ENCODE measurements around the gene SLC25A3. TPM values are rescaled to one million over a fixed set of nuclear protein-coding genes. Genes with fewer than 3 reads are reported as not detected.
A peak's percentile ranks its signal among the peaks of the same experiment; 100 is the strongest.

SLC25A3 gene
- total and polyA plus RNA-seq, 2 donors: 373 to 374 TPM

DNA sequence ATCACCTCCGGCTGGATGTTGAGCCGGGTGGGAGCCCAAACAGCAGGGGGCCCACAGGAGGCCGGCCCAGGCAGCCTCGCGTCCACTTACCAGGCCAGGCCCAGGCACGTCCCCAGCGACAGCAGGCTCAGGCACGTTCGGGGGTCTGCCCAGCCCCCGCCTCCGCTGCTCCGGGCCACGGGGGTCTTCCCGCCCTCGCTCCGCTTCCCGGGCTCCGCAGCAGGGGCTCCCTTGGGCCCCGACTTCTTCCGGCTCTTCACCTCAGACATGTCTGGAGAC is 50.9 kb downstream of the SLC25A3 start:
- Histone ChIP-seq H3K4me1 (ENCODE audit: control insufficient read depth in 2 of 2, insufficient read depth in 2 of 2, low read length in 2 of 2) (peaks cover 2 to 7% of the 10 kb centered on the region in 2 donors), H3K27me3 (ENCODE audit: control insufficient read depth in 2 of 2, insufficient read depth in 1 of 2, low read length in 1 of 2) (no peaks in the 10 kb centered on the region), H3K9me3 (ENCODE audit: control insufficient read depth in 2 of 2, insufficient read depth in 1 of 2, low read length in 1 of 2) (peaks cover 0 to 2% of the 10 kb centered on the region in 2 donors), H3K27ac (ENCODE audit: low read depth in 1 of 2, low read length in 1 of 2) (peak overlapping the region; percentile 82 to 91), H3K4me3 (ENCODE audit: low read length in 2 of 2) (peak overlapping the region; percentile 55 to 96), H3K36me3 (ENCODE audit: control insufficient read depth in 2 of 2, insufficient read depth in 2 of 2, low read length in 1 of 2) (peaks cover 0 to under 1% of the 10 kb centered on the region in 2 donors)
- no peak for DNase-seq (ENCODE audit: low read depth in 6 of 9, low spot score in 9 of 9)
- under 1% methylated on average over 20 of the region's 20 CpGs for WGBS

DNA sequence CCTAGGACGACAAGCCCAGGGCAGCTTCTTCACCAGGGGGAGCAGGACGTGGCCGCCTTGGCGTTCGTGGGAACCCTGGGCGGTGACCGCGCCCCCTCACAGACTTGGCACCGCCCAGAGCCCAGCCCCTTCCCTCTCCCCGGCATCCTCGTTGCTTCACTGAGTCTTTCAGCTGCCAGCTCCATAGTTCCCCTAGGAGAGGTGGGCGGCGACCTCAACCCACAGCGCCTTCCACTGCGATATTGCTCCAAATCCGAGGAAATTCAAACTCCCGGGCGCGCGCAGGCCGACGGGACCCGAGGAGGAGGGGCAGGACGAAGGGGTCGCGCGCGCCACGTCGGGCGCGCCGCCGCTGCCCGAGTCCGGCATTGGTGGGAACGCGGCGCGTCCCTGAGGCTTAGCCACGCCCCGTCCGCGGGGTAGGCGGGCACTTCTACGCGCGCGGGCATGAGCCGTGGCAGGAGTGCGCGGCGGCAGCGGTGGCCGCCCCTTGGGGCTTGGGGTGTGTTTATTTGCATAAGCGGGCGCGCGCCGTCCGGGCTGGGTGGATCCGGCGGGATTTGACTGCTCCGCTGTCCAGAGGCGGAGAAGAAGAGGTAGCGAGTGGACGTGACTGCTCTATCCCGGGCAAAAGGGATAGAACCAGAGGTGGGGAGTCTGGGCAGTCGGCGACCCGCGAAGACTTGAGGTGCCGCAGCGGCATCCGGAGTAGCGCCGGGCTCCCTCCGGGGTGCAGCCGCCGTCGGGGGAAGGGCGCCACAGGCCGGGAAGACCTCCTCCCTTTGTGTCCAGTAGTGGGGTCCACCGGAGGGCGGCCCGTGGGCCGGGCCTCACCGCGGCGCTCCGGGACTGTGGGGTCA is 51.5 kb downstream of the SLC25A3 start, which contains the start of the genes APAF1 and IKBIP:
Gene APAF1 (plus strand): TSS at position 579 of the 860 bp plus-strand sequence. CDS start 3,070 bp downstream, outside the sequence.
Gene IKBIP (minus strand): TSS at position 77 of the 860 bp plus-strand sequence. CDS start 87 bp downstream, outside the sequence.
- Histone ChIP-seq H3K27me3 (ENCODE audit: control insufficient read depth in 2 of 2, insufficient read depth in 1 of 2, low read length in 1 of 2) (no peaks in the 10 kb centered on the region), H3K4me3 (ENCODE audit: low read length in 2 of 2) (peak within 1 kb of the TSS; percentile 55 to 96), H3K27ac (ENCODE audit: low read depth in 1 of 2, low read length in 1 of 2) (peak within 1 kb of the TSS; percentile 82 to 91), H3K9me3 (ENCODE audit: control insufficient read depth in 2 of 2, insufficient read depth in 1 of 2, low read length in 1 of 2) (peaks cover 0 to 2% of the 10 kb centered on the region in 2 donors), H3K36me3 (ENCODE audit: control insufficient read depth in 2 of 2, insufficient read depth in 2 of 2, low read length in 1 of 2) (peaks cover 0 to 6% of the 10 kb centered on the region in 2 donors), H3K4me1 (ENCODE audit: control insufficient read depth in 2 of 2, insufficient read depth in 2 of 2, low read length in 2 of 2) (peaks cover 2 to 7% of the 10 kb centered on the region in 2 donors)
- under 1% methylated on average over 91 of the region's 91 CpGs for WGBS
- DNase-seq (ENCODE audit: low read depth in 6 of 9, low spot score in 9 of 9): peak; percentile 78 to 97 (median 94)

DNA sequence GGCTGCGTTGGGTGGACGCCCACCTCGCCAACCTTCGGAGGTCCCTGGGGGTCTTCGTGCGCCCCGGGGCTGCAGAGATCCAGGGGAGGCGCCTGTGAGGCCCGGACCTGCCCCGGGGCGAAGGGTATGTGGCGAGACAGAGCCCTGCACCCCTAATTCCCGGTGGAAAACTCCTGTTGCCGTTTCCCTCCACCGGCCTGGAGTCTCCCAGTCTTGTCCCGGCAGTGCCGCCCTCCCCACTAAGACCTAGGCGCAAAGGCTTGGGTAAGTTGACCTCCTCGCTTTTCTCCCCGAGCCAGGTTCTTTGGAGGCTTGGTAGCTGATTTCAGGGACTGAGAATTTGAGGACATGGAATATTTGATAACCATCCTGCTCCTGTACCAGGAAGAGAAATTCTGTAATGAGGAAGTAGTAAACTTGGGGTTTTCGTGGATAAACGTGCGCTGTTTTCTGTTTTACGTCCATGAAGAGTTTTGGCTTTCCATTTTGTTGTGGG is 52.1 kb downstream of the SLC25A3 start:
- Histone ChIP-seq H3K9me3 (ENCODE audit: control insufficient read depth in 2 of 2, insufficient read depth in 1 of 2, low read length in 1 of 2) (peaks cover 0 to 2% of the 10 kb centered on the region in 2 donors), H3K4me1 (ENCODE audit: control insufficient read depth in 2 of 2, insufficient read depth in 2 of 2, low read length in 2 of 2) (peaks cover 2 to 7% of the 10 kb centered on the region in 2 donors), H3K27me3 (ENCODE audit: control insufficient read depth in 2 of 2, insufficient read depth in 1 of 2, low read length in 1 of 2) (no peaks in the 10 kb centered on the region), H3K4me3 (ENCODE audit: low read length in 2 of 2) (peak overlapping the region; percentile 55 to 96), H3K27ac (ENCODE audit: low read depth in 1 of 2, low read length in 1 of 2) (peak overlapping the region; percentile 50 to 75), H3K36me3 (ENCODE audit: control insufficient read depth in 2 of 2, insufficient read depth in 2 of 2, low read length in 1 of 2) (peaks cover 0 to 8% of the 10 kb centered on the region in 2 donors)
- peak in 4 of 9 donors; percentile 23 to 42 (median 28) for DNase-seq (ENCODE audit: low read depth in 6 of 9, low spot score in 9 of 9)
- WGBS: under 1% methylated on average over 24 of the region's 24 CpGs

DNA sequence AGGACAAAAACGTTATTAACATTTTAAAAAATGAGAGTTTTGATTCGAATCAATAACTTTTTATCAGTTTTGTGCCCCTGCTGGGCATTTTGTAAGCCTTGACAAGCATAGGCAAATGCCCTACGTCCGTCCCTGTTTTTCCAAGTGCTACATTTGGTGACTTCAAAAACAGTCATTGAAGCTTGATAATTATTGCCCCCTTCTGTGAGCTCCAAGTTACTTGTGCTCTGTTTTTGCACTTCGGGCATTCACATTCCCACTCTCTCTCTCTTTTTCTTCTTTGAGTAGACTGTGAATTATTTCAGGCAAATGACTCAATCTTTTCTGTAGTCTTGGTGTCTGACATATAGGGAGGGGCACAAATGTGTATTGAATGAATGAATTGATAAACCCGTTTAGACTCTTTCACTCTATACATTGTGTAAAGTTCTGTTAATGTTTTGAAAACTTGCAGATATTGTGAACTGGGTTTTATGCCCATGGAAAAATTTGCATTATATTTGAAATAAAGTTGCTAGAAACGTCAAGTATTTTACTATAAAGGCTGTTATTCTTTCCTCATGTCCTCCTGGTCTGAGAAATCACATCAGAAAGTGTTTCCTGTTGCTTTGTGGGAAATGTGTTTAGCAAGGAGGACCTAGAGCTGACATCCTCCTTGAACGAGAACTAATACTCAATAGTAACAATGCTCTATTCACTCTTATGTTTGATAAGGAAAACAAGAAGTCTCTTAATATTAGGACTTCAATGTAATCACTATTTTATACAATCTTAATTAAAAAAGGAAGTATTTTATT is 53.0 kb downstream of the SLC25A3 start:
- Histone ChIP-seq H3K27me3 (ENCODE audit: control insufficient read depth in 2 of 2, insufficient read depth in 1 of 2, low read length in 1 of 2) (no peaks in the 10 kb centered on the region), H3K27ac (ENCODE audit: low read depth in 1 of 2, low read length in 1 of 2) (no peak overlapping the region), H3K4me1 (ENCODE audit: control insufficient read depth in 2 of 2, insufficient read depth in 2 of 2, low read length in 2 of 2) (peaks cover 2 to 7% of the 10 kb centered on the region in 2 donors), H3K36me3 (ENCODE audit: control insufficient read depth in 2 of 2, insufficient read depth in 2 of 2, low read length in 1 of 2) (peaks cover 0 to 9% of the 10 kb centered on the region in 2 donors), H3K4me3 (ENCODE audit: low read length in 2 of 2) (peak overlapping the region; percentile 17 to 96), H3K9me3 (ENCODE audit: control insufficient read depth in 2 of 2, insufficient read depth in 1 of 2, low read length in 1 of 2) (peaks cover 0 to 2% of the 10 kb centered on the region in 2 donors)
- peak in 1 of 9 donors; percentile 12 for DNase-seq (ENCODE audit: low read depth in 6 of 9, low spot score in 9 of 9)
- 14% methylated on average over 8 of the region's 8 CpGs for WGBS

DNA sequence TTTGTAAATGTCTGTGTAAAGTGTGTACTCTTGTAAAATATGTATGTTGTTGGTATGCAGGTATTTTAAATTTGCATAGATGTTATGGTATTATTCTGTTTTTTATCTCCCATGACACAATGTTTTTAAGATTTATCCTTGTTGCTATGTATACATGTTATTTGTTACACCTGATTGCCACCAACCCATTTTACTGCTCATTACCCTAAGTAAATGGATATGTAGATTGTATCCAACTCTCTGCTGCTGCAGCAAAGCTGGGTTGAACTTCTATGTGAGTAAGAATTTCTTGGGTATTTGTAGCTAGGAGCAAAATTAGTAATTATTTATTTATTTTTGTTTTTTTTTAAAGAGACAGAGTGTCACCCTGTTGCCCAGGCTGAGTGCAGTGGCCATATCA is 57.8 kb downstream of the SLC25A3 start:
- Histone ChIP-seq H3K4me3 (ENCODE audit: low read length in 2 of 2) (no peak overlapping the region), H3K36me3 (ENCODE audit: control insufficient read depth in 2 of 2, insufficient read depth in 2 of 2, low read length in 1 of 2) (peaks cover 5 to 9% of the 10 kb centered on the region in 2 donors), H3K27me3 (ENCODE audit: control insufficient read depth in 2 of 2, insufficient read depth in 1 of 2, low read length in 1 of 2) (no peaks in the 10 kb centered on the region), H3K27ac (ENCODE audit: low read depth in 1 of 2, low read length in 1 of 2) (no peak overlapping the region), H3K4me1 (ENCODE audit: control insufficient read depth in 2 of 2, insufficient read depth in 2 of 2, low read length in 2 of 2) (peaks cover 0 to 2% of the 10 kb centered on the region in 2 donors), H3K9me3 (ENCODE audit: control insufficient read depth in 2 of 2, insufficient read depth in 1 of 2, low read length in 1 of 2) (no peaks in the 10 kb centered on the region)
- no peak for DNase-seq (ENCODE audit: low read depth in 6 of 9, low spot score in 9 of 9)

DNA sequence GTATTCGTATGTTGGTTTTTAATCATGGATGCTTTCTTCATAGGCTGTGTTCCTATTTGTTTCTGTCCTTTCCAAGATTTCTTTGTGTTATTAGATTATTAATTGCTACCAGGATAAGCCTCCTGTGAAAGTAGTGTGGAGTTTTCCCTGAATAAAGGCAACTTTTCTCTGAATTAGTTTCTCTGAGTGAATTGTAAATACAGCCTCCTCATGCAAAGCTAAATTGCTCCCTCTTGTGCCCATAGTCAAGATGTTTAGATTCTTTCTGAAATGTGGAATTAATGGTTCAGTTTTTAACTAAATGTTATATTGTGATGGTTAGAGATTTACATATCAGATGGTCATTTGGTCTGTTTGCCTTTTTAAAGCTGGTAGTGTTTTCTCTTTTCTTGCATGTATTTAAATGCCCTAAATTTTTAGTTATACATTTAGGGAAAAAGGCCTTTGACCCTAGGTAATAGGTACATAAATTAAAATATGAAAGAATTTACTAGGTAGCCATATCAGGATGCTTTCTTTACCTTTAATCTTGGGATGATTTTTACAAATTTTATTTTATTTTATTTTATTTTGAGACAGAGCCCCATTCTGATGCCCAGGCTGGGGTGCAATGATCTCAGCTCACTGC is 60.5 kb downstream of the SLC25A3 start:
- no peaks in the 10 kb centered on the region for H3K4me1 ChIP-seq (ENCODE audit: control insufficient read depth in 2 of 2, insufficient read depth in 2 of 2, low read length in 2 of 2)
- no peaks in the 10 kb centered on the region for H3K27me3 ChIP-seq (ENCODE audit: control insufficient read depth in 2 of 2, insufficient read depth in 1 of 2, low read length in 1 of 2)
- H3K27ac ChIP-seq (ENCODE audit: low read depth in 1 of 2, low read length in 1 of 2): no peak overlapping the region
- H3K9me3 ChIP-seq (ENCODE audit: control insufficient read depth in 2 of 2, insufficient read depth in 1 of 2, low read length in 1 of 2): no peaks in the 10 kb centered on the region
- 97% methylated on average over 1 of the region's 1 CpG for WGBS
- H3K4me3 ChIP-seq (ENCODE audit: low read length in 2 of 2): no peak overlapping the region
- peaks cover 5 to 17% of the 10 kb centered on the region in 2 donors for H3K36me3 ChIP-seq (ENCODE audit: control insufficient read depth in 2 of 2, insufficient read depth in 2 of 2, low read length in 1 of 2)
- peak in 7 of 9 donors; percentile 13 to 76 (median 50) for DNase-seq (ENCODE audit: low read depth in 6 of 9, low spot score in 9 of 9)

Other genes with a start within 250 kb of the SLC25A3 start
- 271 TPM for gene TMPO, start 78.1 kb upstream of the SLC25A3 start, total RNA-seq
- 89.7 TPM for gene TMPO, start 78.1 kb upstream of the SLC25A3 start, polyA plus RNA-seq
- 17.4 TPM for gene IKBIP, start 51.1 kb downstream of the SLC25A3 start, total RNA-seq
- 28.7 TPM for gene IKBIP, start 51.1 kb downstream of the SLC25A3 start, polyA plus RNA-seq
- 10.5 TPM for gene APAF1, start 51.6 kb downstream of the SLC25A3 start, total RNA-seq
- gene APAF1, start 51.6 kb downstream of the SLC25A3 start, polyA plus RNA-seq: 14.2 TPM

All from thymus (tissue), 11 donors.